Prostate gland (tissue), 2 donors: ENCODE data around the gene FGF1.

Source experiments
- CTCF ChIP-seq, 4 experiments: fragments of 200-600 bp in 2 of 4; fragments of 450-650 bp in 2 of 4; sonication (generic) in 2 of 4; IDR thresholded peaks; 1 replicate in 3 of 4; 2 replicates in 1 of 4; pipeline ENCODE4 v1.5.1; 2016 to 2019; ENCODE audit warnings: antibody characterized with exemption in 4 of 4, mild to moderate bottlenecking in 2 of 4, moderate library complexity in 2 of 4
- POLR2A ChIP-seq: fragments of 450-650 bp; IDR thresholded peaks from one replicate; pipeline ENCODE4 v1.6.1; 2016; ENCODE audit warnings: antibody characterized with exemption, mild to moderate bottlenecking
- POLR2AphosphoS5 ChIP-seq: sonication (generic); formaldehyde crosslinking; IDR thresholded peaks from one replicate; pipeline ENCODE4 v1.6.1; 2017; ENCODE audit warnings: antibody characterized with exemption

- no peak for TF ChIP-seq POLR2A
- TF ChIP-seq CTCF (IDR thresholded peaks at IDR 0.05) = no peak
- TF ChIP-seq POLR2AphosphoS5 = no peak
Observed at GRCh38 chr5:142608081-142608480, 77.8 kb downstream of the FGF1 start.
